Fibroblast of lung (primary cell): ENCODE results near the gene MPP2. TPM values are rescaled to one million over a fixed set of nuclear protein-coding genes. Genes with fewer than 3 reads are reported as not detected.

Experiments
- DNase-seq, 2 donors: peaks; one replicate each; pipeline versions ENCODE4 v3.0.0 to v3.0.0-alpha.2; 2010; ENCODE audit warnings: low read depth in 2 of 2
- H2AFZ ChIP-seq: 2 replicates; pipeline ENCODE4 v1.5.1; 2012; ENCODE audit warnings: low read length, control low read depth, inconsistent platforms
- H3K27ac ChIP-seq: 2 replicates; pipeline ENCODE4 v1.5.1; 2011; ENCODE audit warnings: low read length, control low read depth; ENCODE audit not compliant: insufficient read depth
- H3K27me3 ChIP-seq: 2 replicates; pipeline ENCODE4 v1.5.1; 2011; ENCODE audit warnings: mild to moderate bottlenecking, low read length; ENCODE audit not compliant: control insufficient read depth, insufficient read depth
- H3K36me3 ChIP-seq: 2 replicates; pipeline ENCODE4 v1.5.1; 2011; ENCODE audit warnings: low read length; ENCODE audit not compliant: control insufficient read depth, insufficient read depth
- H3K4me1 ChIP-seq: 2 replicates; pipeline ENCODE4 v1.5.1; 2011; ENCODE audit warnings: low read length; ENCODE audit not compliant: control insufficient read depth, insufficient read depth; ENCODE audit errors: extremely low read depth
- H3K4me2 ChIP-seq: 2 replicates; pipeline ENCODE4 v1.5.1; 2011; ENCODE audit warnings: low read length, control low read depth; ENCODE audit not compliant: insufficient read depth; ENCODE audit errors: extremely low read depth
- H3K4me3 ChIP-seq, 4 experiments: fragments of 200-600 bp in 1 of 4; sonication (generic) in 1 of 4; replicated peaks in 1 of 4; 2 replicates each; pipeline ENCODE4 v1.5.1; 2011 to 2016; ENCODE audit warnings: low read length in 4 of 4, low read depth in 3 of 4, mild to moderate bottlenecking in 3 of 4, control low read depth in 2 of 4, inconsistent platforms in 1 of 4, mixed read lengths in 1 of 4; ENCODE audit not compliant: insufficient read depth in 1 of 4; ENCODE audit errors: control extremely low read depth in 1 of 4
- H3K79me2 ChIP-seq: 2 replicates; pipeline ENCODE4 v1.5.1; 2012; ENCODE audit warnings: mild to moderate bottlenecking, low read length, inconsistent platforms; ENCODE audit not compliant: control insufficient read depth, insufficient read depth
- H3K9ac ChIP-seq: 2 replicates; pipeline ENCODE4 v1.5.1; 2011; ENCODE audit warnings: mild to moderate bottlenecking, low read length, control low read depth; ENCODE audit not compliant: insufficient read depth
- H3K9me3 ChIP-seq: 2 replicates; pipeline ENCODE4 v1.5.1; 2012; ENCODE audit warnings: low read depth, low read length; ENCODE audit not compliant: control insufficient read depth, insufficient read depth
- H4K20me1 ChIP-seq: 2 replicates; pipeline ENCODE4 v1.5.1; 2011; ENCODE audit warnings: low read length; ENCODE audit not compliant: control insufficient read depth, insufficient read depth; ENCODE audit errors: extremely low read depth
- CTCF ChIP-seq, 2 donors: IDR thresholded peaks in 1 of 2; conservative IDR thresholded peaks in 1 of 2; 1 replicate in 1 of 2; 2 replicates in 1 of 2; pipeline ENCODE4 v1.5.1; 2011 to 2012; ENCODE audit warnings: low read length in 2 of 2, control low read depth in 1 of 2, inconsistent platforms in 1 of 2, low read depth in 1 of 2, mild to moderate bottlenecking in 1 of 2
- EZH2 ChIP-seq: IDR thresholded peaks from 2 replicates; pipeline ENCODE4 v1.5.1; 2012; ENCODE audit warnings: low read length, control low read depth, mild to moderate bottlenecking; ENCODE audit errors: missing control alignments
- polyA plus RNA-seq, 2 donors: library from polyadenylated mRNA; depleted of rRNA in 1 of 2; stranded (reverse) in 1 of 2; unstranded in 1 of 2; fragments of >200 nt; gene quantifications; 2 replicates each; pipeline ENCODE4 v1.2.1, GENCODE V29; 2011 to 2012; ENCODE audit warnings: missing spikeins in 1 of 2
- total RNA-seq: library from RNA; depleted of rRNA; stranded (reverse); fragments of >200 nt; gene quantifications from 2 replicates; pipeline ENCODE4 v1.2.1, GENCODE V29; 2014

MPP2 gene
- total and polyA plus RNA-seq, 2 donors (not counting 1 experiment from before 2014, with no cell fraction given), result 1.2 to 2.1 TPM

- no peak overlapping the region for H2AFZ ChIP-seq
- no peaks in the 10 kb centered on the region for H3K9me3 ChIP-seq
- no peak overlapping the region for H3K4me2 ChIP-seq
- H3K4me1 ChIP-seq, result no peaks in the 10 kb centered on the region
- H3K27me3 ChIP-seq, result peaks cover 3% of the 10 kb centered on the region
- TF ChIP-seq EZH2 (no peak), CTCF (conservative IDR thresholded peaks at IDR 0.05 in 1 of 2, IDR thresholded peaks at IDR 0.05 in 1 of 2; ENCODE audit: low read depth in 1 of 2, low read length in 2 of 2) (peak in 1 of 2 donors; percentile 43)
- H3K4me3 ChIP-seq, result no peak overlapping the region
- H3K36me3 ChIP-seq, result no peaks in the 10 kb centered on the region
- DNase-seq, result peak in 1 of 2 donors; percentile 18
- H3K27ac ChIP-seq, result no peak overlapping the region
- H3K9ac ChIP-seq, result no peak overlapping the region
- no peaks in the 10 kb centered on the region for H4K20me1 ChIP-seq
- H3K79me2 ChIP-seq, result no peaks in the 10 kb centered on the region
These were observed 66.5 kb downstream of the MPP2 start for GRCh38 chr17:43840814-43841213.

GRCh38 chr17:43839670-43840108, 67.6 kb downstream of the MPP2 start:
- Histone ChIP-seq H3K27me3 (peaks cover 3% of the 10 kb centered on the region), H3K27ac (no peak overlapping the region), H2AFZ (no peak overlapping the region), H3K79me2 (no peaks in the 10 kb centered on the region), H3K4me3 (no peak overlapping the region), H3K4me2 (no peak overlapping the region), H3K36me3 (no peaks in the 10 kb centered on the region), H3K9ac (no peak overlapping the region), H3K4me1 (no peaks in the 10 kb centered on the region), H4K20me1 (no peaks in the 10 kb centered on the region), H3K9me3 (no peaks in the 10 kb centered on the region)
- TF ChIP-seq EZH2, result no peak
- no peak for TF ChIP-seq CTCF (conservative IDR thresholded peaks at IDR 0.05 in 1 of 2, IDR thresholded peaks at IDR 0.05 in 1 of 2; ENCODE audit: low read depth in 1 of 2, low read length in 2 of 2)
- no peak for DNase-seq

DNA sequence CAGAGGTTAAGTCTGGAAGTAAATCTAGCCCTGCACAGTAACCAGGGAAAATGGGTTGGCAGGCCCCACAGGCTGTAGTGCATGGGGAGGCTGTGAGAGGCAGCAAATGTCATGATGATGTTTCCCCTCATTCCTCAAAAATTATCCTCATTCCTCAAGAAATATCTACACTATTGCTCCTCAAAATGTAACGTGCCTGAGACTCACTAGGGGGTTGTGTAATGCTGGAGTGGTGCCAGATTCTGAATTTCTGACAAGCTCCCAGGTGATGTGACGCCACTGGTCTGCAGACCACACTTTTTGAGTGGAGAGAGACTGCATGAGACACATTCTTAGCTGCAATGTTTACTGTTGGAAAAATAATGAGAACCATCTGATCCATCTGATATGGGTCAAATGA, 73.2 kb downstream of the MPP2 start:
- Histone ChIP-seq H3K4me1 (peaks cover 8% of the 10 kb centered on the region), H4K20me1 (no peaks in the 10 kb centered on the region), H3K4me2 (no peak overlapping the region), H3K36me3 (peaks cover 14% of the 10 kb centered on the region), H2AFZ (no peak overlapping the region), H3K27me3 (no peaks in the 10 kb centered on the region), H3K9ac (no peak overlapping the region), H3K79me2 (no peaks in the 10 kb centered on the region), H3K4me3 (no peak overlapping the region), H3K27ac (no peak overlapping the region), H3K9me3 (no peaks in the 10 kb centered on the region)
- TF ChIP-seq CTCF (conservative IDR thresholded peaks at IDR 0.05 in 1 of 2, IDR thresholded peaks at IDR 0.05 in 1 of 2; ENCODE audit: low read depth in 1 of 2, low read length in 2 of 2) (no peak), EZH2 (no peak)
- peak; percentile 14 to 47 for DNase-seq
